Measurements from ENCODE around the gene MINK1. TPM values are rescaled to one million over a fixed set of nuclear protein-coding genes. Genes with fewer than 3 reads are reported as not detected.
A peak's percentile ranks its signal among the peaks of the same experiment; 100 is the strongest.

Gene MINK1
- total and polyA plus RNA-seq, 2 of the 13 experiments (the other 11 are each of a cell fraction or from before 2014, with no cell fraction given): 17.2 to 63.9 TPM

GRCh38 chr17:4945944-4946280 lies 112.8 kb downstream of the MINK1 start (continued):
- TF ChIP-seq PRDM4 (CRISPR knock-in tag; IDR thresholded peaks at IDR 0.05; ENCODE audit: borderline replicate concordance): no peak
- 0 out of 2 replicates have a peak, but pooled peaks have one; percentile 6 for TF ChIP-seq ZNF792 (CRISPR knock-in tag; IDR thresholded peaks at IDR 0.05)
- no peak for TF ChIP-seq TCF7 (IDR thresholded peaks at IDR 0.05; ENCODE audit: low read depth)
- TF ChIP-seq SRSF1 (optimal IDR thresholded peaks at IDR 0.05; ENCODE audit: low read depth, low read length): no peak
- no peak for TF ChIP-seq REL (CRISPR knock-in tag; conservative IDR thresholded peaks at IDR 0.05)
- no peak for TF ChIP-seq ZNF362 (CRISPR knock-in tag; IDR thresholded peaks at IDR 0.05; ENCODE audit: borderline replicate concordance)
- no peak for TF ChIP-seq MLLT10 (CRISPR knock-in tag; IDR thresholded peaks at IDR 0.05)
- TF ChIP-seq HNRNPK (IDR thresholded peaks at IDR 0.05; ENCODE audit: low read depth, low read length, poor library complexity, severe bottlenecking): no peak

- in situ Hi-C loops (cut with HindIII; ENCODE audit: extremely low pct_ligation_motif_present, low pct_unique_long_range_greater_than_20kb): no loop called here
- peak overlapping the region; percentile 74 for H3K9ac ChIP-seq (ENCODE audit: insufficient read depth, low read depth, low read length)
- H3K4me1 ChIP-seq (ENCODE audit: insufficient read depth, low read length): peaks cover 44% of the 10 kb centered on the region
- peaks cover 33% of the 10 kb centered on the region for H4K20me1 ChIP-seq (ENCODE audit: insufficient read depth, low read length)
- intact Hi-C loops (cut with micrococcal nuclease; ENCODE audit: unreplicated experiment): no loop called here
- peak overlapping the region; percentile 96 for H3K4me2 ChIP-seq (ENCODE audit: low read depth, low read length)
- no peak for FAIRE-seq
- no peaks in the 10 kb centered on the region for H3K9me3 ChIP-seq (ENCODE audit: low read length)
- ChIA-PET CTCF (ENCODE audit: low intra/inter-chr PET ratio, low total read pairs) (no interaction called here), POLR2A (interaction anchor here (1.2 to 10.0 kb wide), 4 partner anchors 20 to 225 kb away, joined by 3 to 273 read pairs (median 8); partner anchors contain the start of gene SPAG7)
- no peak for ATAC-seq
- H3K27me3 ChIP-seq (ENCODE audit: control insufficient read depth in 1 of 2, insufficient read depth in 2 of 2, low read length in 2 of 2): no peaks in the 10 kb centered on the region; a peak in 1 of 5 replicates
- peaks cover 18 to 37% of the 10 kb centered on the region in 2 experiments for H3K36me3 ChIP-seq (replicated peaks in 1 of 2; ENCODE audit: control insufficient read depth in 1 of 2, insufficient read depth in 2 of 2, low read length in 2 of 2)
- H3K79me2 ChIP-seq (ENCODE audit: insufficient read depth, low read length): peaks cover 55% of the 10 kb centered on the region
- no peak overlapping the region for H2AFZ ChIP-seq (ENCODE audit: low read length)
- no peak for DNase-seq (ENCODE audit: low spot score)
- BruUV-seq (replicated peaks): TSS peak; percentile 56
- TF ChIP-seq POLR2AphosphoS5 (IDR thresholded peaks at IDR 0.05; ENCODE audit: low read depth, low read length) (peak; percentile 13; the same call in 1 of the 2 replicates), HMG20A (CRISPR knock-in tag; IDR thresholded peaks at IDR 0.05; ENCODE audit: borderline replicate concordance) (no peak), ZNF883 (CRISPR knock-in tag; IDR thresholded peaks at IDR 0.05; ENCODE audit: not compliant biosample characterization) (no peak), SAP130 (CRISPR knock-in tag; IDR thresholded peaks at IDR 0.05; ENCODE audit: low read depth) (0 out of 2 replicates have a peak, but pooled peaks have one; percentile 6), KDM5A (IDR thresholded peaks at IDR 0.05; ENCODE audit: borderline replicate concordance, low read length) (peak; percentile 38; the same call in 1 of the 2 replicates), PHF8 (CRISPR knock-in tag; IDR thresholded peaks at IDR 0.05) (0 out of 2 replicates have a peak, but pooled peaks have one; percentile 11), POLR2G (IDR thresholded peaks at IDR 0.05; ENCODE audit: low read depth, low read length) (peak; percentile 63; the same call in 1 of the 2 replicates)
- H3K4me3 ChIP-seq (replicated peaks in 1 of 3; ENCODE audit: insufficient read depth in 1 of 3, low read depth in 2 of 3, low read length in 3 of 3): peak overlapping the region; percentile 90 to 100 (median 100)
- H3K27ac ChIP-seq (ENCODE audit: extremely low read length, insufficient read depth, low read length): peak overlapping the region; percentile 54
- 39% methylated on average over 10 of the region's 16 CpGs for WGBS (ENCODE audit: low lambda C conversion rate)
These were observed 113.3 kb downstream of the MINK1 start for GRCh38 chr17:4946312-4946976.
